NCI-H187 (cell line): ENCODE measurements around the gene FOXS1.

Experiments
- DNase-seq, 2 experiments: peaks; one replicate each; lab custom pipeline; 2025; lab: John Stamatoyannopoulos, UW

FOXS1 gene

GRCh38 chr20:31861135-31861384 is 15.7 kb upstream of the FOXS1 start:
- DNase-seq, result peak in 1 of 2 experiments; percentile 16

- no peak for DNase-seq
These were observed 15.2 kb upstream of the FOXS1 start for GRCh38 chr20:31860390-31861134.

- DNase-seq, result no peak
These were observed 14.6 kb upstream of the FOXS1 start for GRCh38 chr20:31859998-31860380.

- no peak for DNase-seq
These were observed 14.0 kb upstream of the FOXS1 start for GRCh38 chr20:31859266-31859997.

- no peak for DNase-seq
These were observed 13.3 kb upstream of the FOXS1 start for GRCh38 chr20:31858760-31859083.

GRCh38 chr20:31857861-31858759 is 12.7 kb upstream of the FOXS1 start:
- DNase-seq, result no peak

GRCh38 chr20:31856516-31856915 is 11.1 kb upstream of the FOXS1 start:
- DNase-seq, result no peak

GRCh38 chr20:31853481-31853880 is 8.1 kb upstream of the FOXS1 start:
- DNase-seq, result no peak

- no peak for DNase-seq
These were observed 6.0 kb upstream of the FOXS1 start for GRCh38 chr20:31851240-31851955.

GRCh38 chr20:31849306-31849930 is 4.0 kb upstream of the FOXS1 start:
- peak; percentile 16 to 29 for DNase-seq

GRCh38 chr20:31848088-31848999 is 2.9 kb upstream of the FOXS1 start:
- DNase-seq, result no peak

GRCh38 chr20:31846793-31847138 is 1.4 kb upstream of the FOXS1 start:
- no peak for DNase-seq

GRCh38 chr20:31844737-31845299 is 586 bp downstream of the FOXS1 start:
- no peak for DNase-seq

GRCh38 chr20:31843881-31844280 is 1.5 kb downstream of the FOXS1 start:
- DNase-seq, result no peak

GRCh38 chr20:31843288-31843687 is 2.1 kb downstream of the FOXS1 start:
- no peak for DNase-seq

- no peak for DNase-seq
These were observed 2.8 kb downstream of the FOXS1 start for GRCh38 chr20:31842471-31843157.

- DNase-seq, result no peak
These were observed 3.5 kb downstream of the FOXS1 start for GRCh38 chr20:31841928-31842327.

GRCh38 chr20:31840906-31841816 is 4.2 kb downstream of the FOXS1 start:
- DNase-seq, result no peak
